D721Med (cell line): ENCODE measurements around the gene TMEM238L.

Experiments
- DNase-seq: peaks from one replicate; pipeline ENCODE4 v3.0.0; 2011; ENCODE audit warnings: low spot score; ENCODE audit not compliant: insufficient read length
- FAIRE-seq: peaks from 2 replicates; lab custom pipeline; 2011; peaks lifted over from hg19 to GRCh38; lab: Jason Lieb, UNC
- CTCF ChIP-seq: IDR thresholded peaks from 2 replicates; pipeline ENCODE4 v1.5.1; 2012; ENCODE audit warnings: mild to moderate bottlenecking, control low read depth; ENCODE audit not compliant: insufficient read depth; ENCODE audit errors: missing control alignments

TMEM238L gene

GRCh38 chr17:10750210-10750609 lies 53.7 kb downstream of the TMEM238L start:
- no peak for FAIRE-seq
- TF ChIP-seq CTCF: no peak
- no peak for DNase-seq

DNA sequence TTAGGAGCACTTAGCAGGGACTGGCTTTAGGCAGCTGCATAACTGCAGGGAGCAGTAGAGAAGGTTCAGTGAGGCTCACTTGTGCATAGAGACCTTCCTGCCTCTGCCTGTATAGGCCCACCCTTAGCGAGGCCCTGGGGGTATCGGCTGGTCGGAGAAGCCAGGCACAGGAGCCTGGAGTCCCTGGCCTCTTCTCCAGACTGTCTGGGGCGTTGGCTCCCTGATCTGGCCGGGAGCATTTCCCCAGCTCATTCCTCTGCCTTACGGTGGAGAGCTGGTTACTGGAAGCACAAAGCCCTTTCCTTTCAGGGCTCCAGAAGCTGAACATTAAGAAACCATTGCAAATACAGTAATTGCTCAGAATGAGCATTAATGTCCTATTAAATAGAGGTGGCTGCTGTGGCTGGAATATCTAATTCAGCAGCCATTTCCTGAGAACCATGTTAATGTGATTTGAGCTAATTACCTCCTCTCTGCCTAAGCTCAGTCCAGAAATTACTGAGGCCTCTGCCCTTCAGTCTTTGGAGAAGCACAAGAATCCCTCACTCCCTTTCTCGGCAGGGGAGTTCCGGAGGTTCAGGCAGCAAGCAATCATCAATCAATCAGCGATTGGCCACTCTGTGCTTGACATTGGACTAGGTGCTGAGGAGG lies 55.2 kb downstream of the TMEM238L start:
- FAIRE-seq (no peak), DNase-seq (no peak)
- no peak for TF ChIP-seq CTCF

- DNase-seq (no peak), FAIRE-seq (no peak)
- TF ChIP-seq CTCF: no peak
Observed at GRCh38 chr17:10745231-10745630, 58.7 kb downstream of the TMEM238L start.
